Measurements from ENCODE around the gene PDZD2.

- TF ChIP-seq CTCF (IDR thresholded peaks at IDR 0.05) (no peak), POLR2A (IDR thresholded peaks at IDR 0.05) (no peak)
Measured at GRCh38 chr5:32047056-32047455, 408.1 kb downstream of the PDZD2 start.

Measured in stomach (tissue), 4 donors.